CD8-positive, alpha-beta memory T cell (primary cell): Measurements from ENCODE around the gene TMPRSS13. TPM values are rescaled to one million over a fixed set of nuclear protein-coding genes. Genes with fewer than 3 reads are reported as not detected.

ENCODE experiments used
- CTCF ChIA-PET: fragments of 350-600 bp; sonication (Branson Sonifier 250); formaldehyde crosslinking; loops from one replicate; lab custom pipeline; 2021; ENCODE audit warnings: antibody characterized with exemption; lab: Charles Lee
- POLR2A ChIA-PET: fragments of 350-600 bp; sonication (Branson Sonifier 250); formaldehyde crosslinking; loops from one replicate; lab custom pipeline; 2021; ENCODE audit warnings: antibody characterized with exemption; lab: Charles Lee
- DNase-seq, 5 donors: peaks; one replicate each; pipeline versions ENCODE4 v3.0.0 to v3.0.0-alpha.2; 2020 to 2022; ENCODE audit warnings: mixed read lengths in 1 of 5
- H3K27ac ChIP-seq: one replicate; pipeline ENCODE4 v1.7.0; 2013; ENCODE audit warnings: low read depth, mild to moderate bottlenecking, low read length, moderate library complexity
- H3K27me3 ChIP-seq: 2 replicates; pipeline ENCODE4 v1.7.0; 2013; ENCODE audit warnings: low read length, mild to moderate bottlenecking; ENCODE audit not compliant: insufficient read depth, poor library complexity, severe bottlenecking
- H3K36me3 ChIP-seq: 2 replicates; pipeline ENCODE4 v1.7.0; 2013; ENCODE audit warnings: mild to moderate bottlenecking, low read length, moderate library complexity; ENCODE audit not compliant: insufficient read depth
- H3K4me1 ChIP-seq: 2 replicates; pipeline ENCODE4 v1.7.0; 2013; ENCODE audit warnings: mild to moderate bottlenecking, low read length, moderate library complexity; ENCODE audit not compliant: insufficient read depth
- H3K4me3 ChIP-seq: 2 replicates; pipeline ENCODE4 v1.7.0; 2013; ENCODE audit warnings: mild to moderate bottlenecking, low read length
- H3K9me3 ChIP-seq: 2 replicates; pipeline ENCODE4 v1.7.0; 2013; ENCODE audit warnings: mild to moderate bottlenecking, low read length
- H3K27ac Mint-ChIP-seq, 8 donors: one replicate each; pipeline ENCODE4 v1.8.0; 2020 to 2021; ENCODE audit warnings: mixed read lengths in 8 of 8, mild to moderate bottlenecking in 6 of 8, inconsistent platforms in 3 of 8, moderate library complexity in 3 of 8
- H3K27me3 Mint-ChIP-seq, 2 donors: one replicate each; pipeline ENCODE4 v1.8.0; 2020 to 2021; ENCODE audit warnings: mixed read lengths in 2 of 2, mild to moderate bottlenecking in 1 of 2, moderate library complexity in 1 of 2
- H3K36me3 Mint-ChIP-seq, 3 donors: one replicate each; pipeline ENCODE4 v1.8.0; 2020 to 2021; ENCODE audit warnings: mixed read lengths in 3 of 3, inconsistent platforms in 1 of 3, mild to moderate bottlenecking in 1 of 3
- H3K4me1 Mint-ChIP-seq, 3 donors: one replicate each; pipeline ENCODE4 v1.8.0; 2020 to 2021; ENCODE audit warnings: mixed read lengths in 3 of 3, inconsistent platforms in 1 of 3, mild to moderate bottlenecking in 1 of 3
- H3K4me3 Mint-ChIP-seq, 7 donors: one replicate each; pipeline ENCODE4 v1.8.0; 2020 to 2021; ENCODE audit warnings: mixed read lengths in 7 of 7, mild to moderate bottlenecking in 6 of 7, moderate library complexity in 4 of 7, inconsistent platforms in 2 of 7
- H3K9me3 Mint-ChIP-seq, 5 donors: one replicate each; pipeline ENCODE4 v1.8.0; 2020 to 2022; ENCODE audit warnings: mixed read lengths in 5 of 5, mild to moderate bottlenecking in 3 of 5, moderate library complexity in 2 of 5, inconsistent platforms in 1 of 5
- polyA plus RNA-seq: library from polyadenylated mRNA; unstranded; fragments of 300-500 nt; fragmentation: Illumina TruSeq; gene quantifications from one replicate; pipeline ENCODE4 v1.2.3, GENCODE V29; 2021
- total RNA-seq, 2 experiments: library from RNA; stranded (reverse); gene quantifications; one replicate each; pipeline ENCODE4 v1.2.3, GENCODE V29; 2021

Gene TMPRSS13
- total and polyA plus RNA-seq, 3 experiments from 2014 or later = 1.4 to 1.5 (median 1.5) TPM

- H3K27me3 ChIP-seq = no peaks in the 10 kb centered on the region
- POLR2A ChIA-PET = interaction anchor here (0.6 kb wide), 1 partner anchor 731 kb away, joined by 6 read pairs; no protein-coding TSS in a partner anchor
- CTCF ChIA-PET = interaction anchor here (0.5 kb wide), 1 partner anchor 83 kb away, joined by 4 read pairs; no protein-coding TSS in a partner anchor
- Mint-ChIP-seq H3K4me3 (no peak overlapping the region), H3K4me1 (peaks cover 32 to 58% (median 47%) of the 10 kb centered on the region in 3 donors), H3K27ac (peak overlapping the region in 1 of 8 donors; percentile 79), H3K27me3 (no peaks in the 10 kb centered on the region), H3K36me3 (peaks cover 11 to 32% (median 19%) of the 10 kb centered on the region in 3 donors), H3K9me3 (peaks cover 11 to 24% (median 16%) of the 10 kb centered on the region in 5 donors)
- H3K27ac ChIP-seq = no peak overlapping the region
- H3K4me1 ChIP-seq = peaks cover 8% of the 10 kb centered on the region
- H3K36me3 ChIP-seq = no peaks in the 10 kb centered on the region
- H3K9me3 ChIP-seq = peaks cover 6% of the 10 kb centered on the region
- no peak overlapping the region for H3K4me3 ChIP-seq
- no peak for DNase-seq
Observed at GRCh38 chr11:117961896-117962295, 32.7 kb upstream of the TMPRSS13 start.

GRCh38 chr11:117960406-117960805 is 31.2 kb upstream of the TMPRSS13 start:
- H3K9me3 ChIP-seq = peaks cover 6% of the 10 kb centered on the region
- ChIA-PET POLR2A (no interaction called here), CTCF (interaction anchor here (1.3 to 1.8 kb wide), 3 partner anchors 9 to 15 kb away, joined by 3 to 11 read pairs (median 9); no protein-coding TSS in a partner anchor)
- Mint-ChIP-seq H3K4me1 (peaks cover 39 to 64% (median 60%) of the 10 kb centered on the region in 3 donors), H3K9me3 (peaks cover 11 to 24% (median 16%) of the 10 kb centered on the region in 5 donors), H3K27me3 (peaks cover 0 to 1% of the 10 kb centered on the region in 2 donors), H3K27ac (peak overlapping the region in 2 of 8 donors; percentile 4 to 83), H3K36me3 (peaks cover 14 to 41% (median 19%) of the 10 kb centered on the region in 3 donors), H3K4me3 (peak overlapping the region in 1 of 7 donors; percentile 21)
- no peak overlapping the region for H3K27ac ChIP-seq
- no peak for DNase-seq
- no peak overlapping the region for H3K4me3 ChIP-seq
- H3K27me3 ChIP-seq = no peaks in the 10 kb centered on the region
- peaks cover 12% of the 10 kb centered on the region for H3K4me1 ChIP-seq
- no peaks in the 10 kb centered on the region for H3K36me3 ChIP-seq

GRCh38 chr11:117959438-117960149 is 30.4 kb upstream of the TMPRSS13 start:
- Histone ChIP-seq H3K4me3 (no peak overlapping the region), H3K27ac (no peak overlapping the region), H3K36me3 (no peaks in the 10 kb centered on the region), H3K27me3 (no peaks in the 10 kb centered on the region), H3K9me3 (peaks cover 6% of the 10 kb centered on the region), H3K4me1 (peaks cover 17% of the 10 kb centered on the region)
- Mint-ChIP-seq H3K27me3 (peaks cover 0 to 1% of the 10 kb centered on the region in 2 donors), H3K4me3 (peak overlapping the region in 3 of 7 donors; percentile 15 to 33 (median 24)), H3K4me1 (peaks cover 40 to 68% (median 65%) of the 10 kb centered on the region in 3 donors), H3K9me3 (peaks cover 11 to 24% (median 16%) of the 10 kb centered on the region in 5 donors), H3K27ac (peak overlapping the region in 2 of 8 donors; percentile 6 to 23), H3K36me3 (peaks cover 14 to 41% (median 19%) of the 10 kb centered on the region in 3 donors)
- ChIA-PET POLR2A (no interaction called here), CTCF (interaction anchor here (1.3 to 1.8 kb wide), 3 partner anchors 8 to 14 kb away, joined by 3 to 11 read pairs (median 9); no protein-coding TSS in a partner anchor)
- no peak for DNase-seq

- CTCF ChIA-PET = no interaction called here
- peaks cover 0 to 1% of the 10 kb centered on the region in 2 donors for H3K27me3 Mint-ChIP-seq
- POLR2A ChIA-PET = no interaction called here
- no peaks in the 10 kb centered on the region for H3K36me3 ChIP-seq
- H3K4me3 ChIP-seq = no peak overlapping the region
- DNase-seq = no peak
- H3K4me1 Mint-ChIP-seq = peaks cover 45 to 72% (median 70%) of the 10 kb centered on the region in 3 donors
- H3K9me3 Mint-ChIP-seq = peaks cover 11 to 24% (median 16%) of the 10 kb centered on the region in 5 donors
- H3K4me3 Mint-ChIP-seq = no peak overlapping the region
- peak overlapping the region in 2 of 8 donors; percentile 44 to 58 for H3K27ac Mint-ChIP-seq
- H3K27me3 ChIP-seq = no peaks in the 10 kb centered on the region
- peaks cover 24% of the 10 kb centered on the region for H3K4me1 ChIP-seq
- peaks cover 6% of the 10 kb centered on the region for H3K9me3 ChIP-seq
- H3K36me3 Mint-ChIP-seq = peaks cover 14 to 41% (median 19%) of the 10 kb centered on the region in 3 donors
- H3K27ac ChIP-seq = no peak overlapping the region
Observed at GRCh38 chr11:117958949-117959348, 29.7 kb upstream of the TMPRSS13 start.

GRCh38 chr11:117953024-117953671 is 23.9 kb upstream of the TMPRSS13 start:
- H3K27ac Mint-ChIP-seq = peak overlapping the region; percentile 84 to 98 (median 94)
- H3K4me3 Mint-ChIP-seq = peak overlapping the region; percentile 25 to 90 (median 86)
- DNase-seq = peak in 2 of 5 donors; percentile 65 to 75
- ChIA-PET CTCF (interaction anchor here (1.0 to 12.1 kb wide), 9 partner anchors 17 to 527 kb away, joined by 3 to 296 read pairs (median 15); partner anchors contain the start of genes FXYD2 and IL10RA), POLR2A (interaction anchor here (0.5 to 7.4 kb wide), 8 partner anchors 17 to 100 kb away, joined by 3 to 108 read pairs (median 5); partner anchors contain the start of gene IL10RA)
- Histone ChIP-seq H3K36me3 (no peaks in the 10 kb centered on the region), H3K4me3 (peak overlapping the region; percentile 39), H3K27me3 (no peaks in the 10 kb centered on the region), H3K4me1 (peaks cover 68% of the 10 kb centered on the region), H3K9me3 (no peaks in the 10 kb centered on the region), H3K27ac (peak overlapping the region; percentile 17)
- peaks cover 2 to 10% (median 3%) of the 10 kb centered on the region in 5 donors for H3K9me3 Mint-ChIP-seq
- peaks cover 0 to 4% of the 10 kb centered on the region in 2 donors for H3K27me3 Mint-ChIP-seq
- H3K4me1 Mint-ChIP-seq = peaks cover 76 to 88% (median 86%) of the 10 kb centered on the region in 3 donors
- peaks cover 7 to 20% (median 8%) of the 10 kb centered on the region in 3 donors for H3K36me3 Mint-ChIP-seq

GRCh38 chr11:117950993-117951961 is 22.1 kb upstream of the TMPRSS13 start:
- H3K4me3 ChIP-seq = peak overlapping the region; percentile 62
- peaks cover 78 to 94% (median 91%) of the 10 kb centered on the region in 3 donors for H3K4me1 Mint-ChIP-seq
- H3K4me1 ChIP-seq = peaks cover 87% of the 10 kb centered on the region
- H3K27ac Mint-ChIP-seq = peak overlapping the region; percentile 88 to 98 (median 94)
- H3K27ac ChIP-seq = peak overlapping the region; percentile 28
- peaks cover 0 to 4% (median 0%) of the 10 kb centered on the region in 3 donors for H3K36me3 Mint-ChIP-seq
- no peaks in the 10 kb centered on the region for H3K36me3 ChIP-seq
- peaks cover 0 to 3% of the 10 kb centered on the region in 2 donors for H3K27me3 Mint-ChIP-seq
- ChIA-PET CTCF (interaction anchor here (0.7 to 12.1 kb wide), 23 partner anchors 9 to 525 kb away, joined by 3 to 296 read pairs (median 6); partner anchors contain the start of genes FXYD2, FXYD6 and IL10RA), POLR2A (interaction anchor here (0.7 to 7.4 kb wide), 15 partner anchors 25 to 142 kb away, joined by 3 to 108 read pairs (median 5); partner anchors contain the start of gene IL10RA)
- peak overlapping the region; percentile 71 to 90 (median 86) for H3K4me3 Mint-ChIP-seq
- no peaks in the 10 kb centered on the region for H3K9me3 Mint-ChIP-seq
- H3K27me3 ChIP-seq = no peaks in the 10 kb centered on the region
- peak in 3 of 5 donors; percentile 61 to 74 (median 66) for DNase-seq
- no peaks in the 10 kb centered on the region for H3K9me3 ChIP-seq
